Left renal pelvis (tissue), 4 donors: ENCODE results near the gene LZTFL1. TPM values are rescaled to one million over a fixed set of nuclear protein-coding genes. Genes with fewer than 3 reads are reported as not detected.

ENCODE experiments used
- DNase-seq, 4 donors: peaks; one replicate each; pipeline ENCODE4 v3.0.0-alpha.2; 2013; ENCODE audit warnings: low read depth in 4 of 4, low spot score in 3 of 4
- polyA plus RNA-seq, 4 donors: library from polyadenylated mRNA; unstranded; fragments of 120-200 nt; gene quantifications; one replicate each; pipeline ENCODE4 v1.2.1, GENCODE V29; 2013; ENCODE audit not compliant: insufficient read length in 4 of 4

The LZTFL1 gene
- polyA plus RNA-seq, 4 donors: 37.1 to 72.5 (median 62.3) TPM

- no peak for DNase-seq
Observed at GRCh38 chr3:45789235-45789812, 52.6 kb downstream of the LZTFL1 start.

- no peak for DNase-seq
Observed at GRCh38 chr3:45787551-45787950, 54.4 kb downstream of the LZTFL1 start.

- no peak for DNase-seq
Observed at GRCh38 chr3:45786801-45787495, 55.0 kb downstream of the LZTFL1 start.

GRCh38 chr3:45785605-45786150, 56.2 kb downstream of the LZTFL1 start:
- DNase-seq: no peak

- no peak for DNase-seq
Observed at GRCh38 chr3:45783667-45784066, 58.3 kb downstream of the LZTFL1 start.

- DNase-seq: no peak
Observed at GRCh38 chr3:45782381-45782780, 59.5 kb downstream of the LZTFL1 start.

- no peak for DNase-seq
Observed at GRCh38 chr3:45781841-45782240, 60.1 kb downstream of the LZTFL1 start.

GRCh38 chr3:45781271-45781670, 60.6 kb downstream of the LZTFL1 start:
- DNase-seq: no peak

GRCh38 chr3:45779746-45780735, 61.9 kb downstream of the LZTFL1 start:
- DNase-seq: no peak

- DNase-seq: no peak
Observed at GRCh38 chr3:45778761-45779201, 63.1 kb downstream of the LZTFL1 start.

GRCh38 chr3:45777746-45778386, 64.1 kb downstream of the LZTFL1 start:
- no peak for DNase-seq

GRCh38 chr3:45777111-45777745, 64.7 kb downstream of the LZTFL1 start:
- DNase-seq: no peak

- DNase-seq: no peak
Observed at GRCh38 chr3:45776611-45777010, 65.3 kb downstream of the LZTFL1 start.

GRCh38 chr3:45776301-45776595, 65.7 kb downstream of the LZTFL1 start:
- no peak for DNase-seq

- DNase-seq: no peak
Observed at GRCh38 chr3:45775571-45776300, 66.2 kb downstream of the LZTFL1 start.

- no peak for DNase-seq
Observed at GRCh38 chr3:45774581-45775521, 67.1 kb downstream of the LZTFL1 start.

- DNase-seq: no peak
Observed at GRCh38 chr3:45773714-45774449, 68.0 kb downstream of the LZTFL1 start.
